NK-92 (cell line): Measurements from ENCODE around the gene RAD51B.

ENCODE experiments used
- DNase-seq: peaks from one replicate; lab custom pipeline; 2025; ENCODE audit not compliant: unreplicated experiment; lab: John Stamatoyannopoulos, UW

Gene RAD51B

GRCh38 chr14:68355415-68355814, 535.8 kb downstream of the RAD51B start:
- DNase-seq: no peak

- no peak for DNase-seq
These were observed 538.2 kb downstream of the RAD51B start for GRCh38 chr14:68357777-68358176.

GRCh38 chr14:68358500-68358899, 538.9 kb downstream of the RAD51B start:
- DNase-seq: no peak

GRCh38 chr14:68359022-68359836, 539.6 kb downstream of the RAD51B start:
- no peak for DNase-seq

GRCh38 chr14:68359837-68360552, 540.4 kb downstream of the RAD51B start:
- no peak for DNase-seq

GRCh38 chr14:68361231-68361630, 541.7 kb downstream of the RAD51B start:
- no peak for DNase-seq

- no peak for DNase-seq
These were observed 543.3 kb downstream of the RAD51B start for GRCh38 chr14:68362846-68363245.

- no peak for DNase-seq
These were observed 543.9 kb downstream of the RAD51B start for GRCh38 chr14:68363466-68363842.

- DNase-seq: no peak
These were observed 544.5 kb downstream of the RAD51B start for GRCh38 chr14:68363843-68364767.

- no peak for DNase-seq
These were observed 545.2 kb downstream of the RAD51B start for GRCh38 chr14:68364792-68365192.

GRCh38 chr14:68365228-68365627, 545.6 kb downstream of the RAD51B start:
- no peak for DNase-seq

GRCh38 chr14:68366656-68367055, 547.1 kb downstream of the RAD51B start:
- no peak for DNase-seq

GRCh38 chr14:68367536-68367935, 548.0 kb downstream of the RAD51B start:
- no peak for DNase-seq

- no peak for DNase-seq
These were observed 549.3 kb downstream of the RAD51B start for GRCh38 chr14:68368850-68369249.

GRCh38 chr14:68369281-68370056, 549.9 kb downstream of the RAD51B start:
- no peak for DNase-seq

- no peak for DNase-seq
These were observed 550.4 kb downstream of the RAD51B start for GRCh38 chr14:68370057-68370360.

- no peak for DNase-seq
These were observed 552.8 kb downstream of the RAD51B start for GRCh38 chr14:68372368-68372767.

GRCh38 chr14:68373124-68373646, 553.6 kb downstream of the RAD51B start:
- DNase-seq: no peak

- no peak for DNase-seq
These were observed 554.4 kb downstream of the RAD51B start for GRCh38 chr14:68373847-68374444.

- DNase-seq: no peak
These were observed 555.1 kb downstream of the RAD51B start for GRCh38 chr14:68374682-68375081.
